ENCODE measurements around the gene CRB2.
"Not testable (repeated sequence)": the region's sequence is repeated elsewhere in the genome, so short reads cannot be mapped to it uniquely, and the experiment has no call there.

Gene CRB2

DNA sequence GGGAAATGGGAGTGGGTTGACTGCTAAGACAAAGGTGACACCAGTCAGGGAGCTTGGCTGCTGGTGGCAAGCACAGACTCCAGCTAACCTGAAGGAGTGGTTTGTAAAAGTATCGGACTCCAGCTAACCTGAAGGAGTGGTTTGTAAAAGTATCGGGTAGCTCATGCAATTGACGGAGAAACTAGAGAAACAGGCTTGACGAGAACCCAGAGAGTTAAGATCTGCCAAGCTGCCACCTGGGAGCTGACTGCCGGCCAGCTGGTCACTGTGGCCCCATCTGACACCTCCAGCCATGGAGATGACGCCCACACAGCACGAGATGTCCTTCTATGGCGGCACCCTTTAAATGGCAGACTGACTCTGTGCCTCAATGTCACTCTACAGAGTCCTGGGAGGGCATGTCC lies 28.3 kb upstream of the CRB2 start:
- TF ChIP-seq, protein P1, sequence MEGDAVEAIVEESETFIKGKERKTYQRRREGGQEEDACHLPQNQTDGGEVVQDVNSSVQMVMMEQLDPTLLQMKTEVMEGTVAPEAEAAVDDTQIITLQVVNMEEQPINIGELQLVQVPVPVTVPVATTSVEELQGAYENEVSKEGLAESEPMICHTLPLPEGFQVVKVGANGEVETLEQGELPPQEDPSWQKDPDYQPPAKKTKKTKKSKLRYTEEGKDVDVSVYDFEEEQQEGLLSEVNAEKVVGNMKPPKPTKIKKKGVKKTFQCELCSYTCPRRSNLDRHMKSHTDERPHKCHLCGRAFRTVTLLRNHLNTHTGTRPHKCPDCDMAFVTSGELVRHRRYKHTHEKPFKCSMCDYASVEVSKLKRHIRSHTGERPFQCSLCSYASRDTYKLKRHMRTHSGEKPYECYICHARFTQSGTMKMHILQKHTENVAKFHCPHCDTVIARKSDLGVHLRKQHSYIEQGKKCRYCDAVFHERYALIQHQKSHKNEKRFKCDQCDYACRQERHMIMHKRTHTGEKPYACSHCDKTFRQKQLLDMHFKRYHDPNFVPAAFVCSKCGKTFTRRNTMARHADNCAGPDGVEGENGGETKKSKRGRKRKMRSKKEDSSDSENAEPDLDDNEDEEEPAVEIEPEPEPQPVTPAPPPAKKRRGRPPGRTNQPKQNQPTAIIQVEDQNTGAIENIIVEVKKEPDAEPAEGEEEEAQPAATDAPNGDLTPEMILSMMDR (conservative IDR thresholded peaks at IDR 0.05; ENCODE audit: control insufficient read depth, insufficient read depth, low read depth, low read length) = no peak
- H3K4me3 ChIP-seq (ENCODE audit: control insufficient read depth, low read depth, low read length) = no peak overlapping the region
- no peak for DNase-seq (ENCODE audit: low read depth)

DNA sequence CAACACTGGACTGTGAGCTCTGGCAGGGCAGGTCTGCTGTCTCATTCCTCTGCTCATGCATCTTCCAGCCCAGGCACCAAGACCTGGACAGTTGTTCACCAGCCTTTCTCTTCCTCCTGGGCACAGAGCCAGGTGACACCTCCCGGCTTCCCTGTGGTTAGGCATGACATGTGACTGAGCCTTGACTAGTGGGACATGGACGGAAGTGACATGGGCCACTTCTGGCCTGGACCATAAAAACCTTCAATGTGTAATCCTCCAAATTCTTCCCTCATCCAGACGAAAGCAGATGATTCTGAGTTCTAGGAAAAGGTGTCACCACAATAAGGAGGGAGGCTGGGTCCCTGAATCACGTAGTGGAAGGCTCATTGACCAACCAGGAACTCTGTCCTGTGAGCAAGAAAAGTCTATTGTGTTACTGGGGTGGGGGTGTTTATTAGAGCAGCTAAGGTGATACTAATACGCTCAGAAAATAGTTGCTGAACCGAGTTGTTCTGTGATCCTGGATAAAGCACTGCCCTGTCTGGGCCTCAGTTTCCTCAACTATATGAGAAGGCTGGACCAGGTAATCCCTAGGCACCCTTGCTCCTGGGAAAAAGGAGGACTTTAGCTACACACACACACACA lies 26.6 kb upstream of the CRB2 start:
- TF ChIP-seq, protein P1 (conservative IDR thresholded peaks at IDR 0.05; ENCODE audit: control insufficient read depth, insufficient read depth, low read depth, low read length) = no peak

DNA sequence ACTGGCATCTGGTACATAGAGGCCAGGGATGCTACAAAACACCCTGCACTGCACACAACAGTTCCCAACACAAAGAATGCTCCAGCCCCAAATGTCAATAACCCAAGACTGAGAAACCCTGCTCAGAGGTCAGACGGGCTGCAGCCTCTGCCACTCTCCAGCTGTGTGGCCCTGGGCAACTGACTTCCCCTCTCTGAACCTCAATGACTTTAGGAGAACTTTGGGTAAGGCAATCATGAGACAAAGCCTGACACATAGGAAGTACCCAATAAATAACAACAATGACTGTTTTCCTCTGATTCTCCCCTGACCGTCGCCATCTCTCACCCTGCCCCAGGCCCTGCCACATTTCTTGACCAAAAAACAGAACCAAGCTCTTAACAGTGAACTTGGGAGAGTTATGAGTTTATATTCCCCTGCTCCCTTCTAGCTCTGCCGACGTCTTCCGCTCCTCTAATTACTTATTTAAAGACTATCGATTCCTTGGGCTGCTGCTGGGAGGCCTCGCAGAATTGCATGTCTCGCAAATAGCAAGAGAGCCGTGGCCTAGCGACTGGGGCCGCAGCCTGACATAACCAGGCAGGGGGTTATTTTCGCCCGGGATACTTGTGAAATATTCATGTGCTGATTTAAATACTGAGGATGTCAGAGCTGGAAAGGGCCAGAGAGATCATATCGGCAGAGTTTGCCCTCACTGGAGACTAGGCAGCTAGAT lies 24.5 kb upstream of the CRB2 start:
- no peak for DNase-seq (ENCODE audit: low read depth)
- TF ChIP-seq, protein P1 (conservative IDR thresholded peaks at IDR 0.05; ENCODE audit: control insufficient read depth, insufficient read depth, low read depth, low read length) = no peak
- H3K4me3 ChIP-seq (ENCODE audit: control insufficient read depth, low read depth, low read length) = no peak overlapping the region

More for the DNA sequence above, 26.6 kb upstream of the CRB2 start:
- no peak overlapping the region for H3K4me3 ChIP-seq (ENCODE audit: control insufficient read depth, low read depth, low read length)
- DNase-seq (ENCODE audit: low read depth) = no peak

DNA sequence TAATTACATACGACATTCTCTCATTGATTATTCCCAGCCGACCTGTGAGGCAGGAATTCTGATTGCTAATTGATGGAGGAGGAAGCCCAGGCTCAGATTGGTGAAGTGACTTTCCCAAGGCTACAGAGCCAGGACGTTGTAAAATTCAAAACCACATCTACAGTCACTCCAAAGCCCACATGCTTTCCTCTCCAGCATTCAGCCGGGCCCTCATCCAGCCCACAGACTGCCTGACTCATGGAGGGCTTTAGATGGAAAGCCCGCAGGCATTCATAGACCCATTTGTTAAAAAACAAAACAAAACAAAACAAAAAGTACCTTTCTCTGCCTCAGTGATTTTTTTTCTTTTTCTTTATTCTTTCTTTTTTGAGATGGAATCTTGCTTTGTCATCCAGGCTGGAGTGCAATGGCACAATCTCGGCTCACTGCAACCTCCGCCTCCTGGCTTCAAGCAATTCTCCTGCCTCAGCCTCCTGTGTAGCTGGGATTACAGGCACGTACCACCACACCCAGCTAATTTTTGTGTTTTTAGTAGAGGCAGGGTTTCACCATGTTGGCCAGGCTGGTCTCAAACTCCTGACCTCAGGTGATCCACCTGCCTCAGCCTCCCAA lies 22.8 kb upstream of the CRB2 start:
- not testable (repeated sequence) for H3K4me3 ChIP-seq (ENCODE audit: control insufficient read depth, low read depth, low read length)
- DNase-seq (ENCODE audit: low read depth) = peak; percentile 69

DNA sequence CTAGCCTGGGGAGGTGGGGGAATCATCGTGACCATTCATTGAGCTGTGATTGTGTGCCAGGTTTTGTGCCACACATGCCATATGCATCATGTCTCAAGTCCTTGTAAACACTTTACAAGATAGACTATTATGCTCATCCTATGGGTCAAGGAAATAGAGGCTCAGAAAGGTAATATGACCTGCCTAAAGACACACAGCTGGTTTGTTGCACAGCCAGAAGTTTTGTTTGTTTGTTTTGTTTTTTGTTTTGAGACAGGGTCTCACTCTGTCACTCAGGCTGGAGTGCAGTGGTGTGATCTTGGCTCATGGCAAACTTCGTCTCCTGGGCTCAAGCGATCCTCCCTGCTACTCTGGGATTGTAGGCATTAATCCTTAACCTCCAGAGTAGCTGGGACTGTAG lies 21.4 kb upstream of the CRB2 start:
- H3K4me3 ChIP-seq (ENCODE audit: control insufficient read depth, low read depth, low read length) = no peak overlapping the region
- TF ChIP-seq, protein P1 (conservative IDR thresholded peaks at IDR 0.05; ENCODE audit: control insufficient read depth, insufficient read depth, low read depth, low read length) = no peak
- DNase-seq (ENCODE audit: low read depth) = no peak

DNA sequence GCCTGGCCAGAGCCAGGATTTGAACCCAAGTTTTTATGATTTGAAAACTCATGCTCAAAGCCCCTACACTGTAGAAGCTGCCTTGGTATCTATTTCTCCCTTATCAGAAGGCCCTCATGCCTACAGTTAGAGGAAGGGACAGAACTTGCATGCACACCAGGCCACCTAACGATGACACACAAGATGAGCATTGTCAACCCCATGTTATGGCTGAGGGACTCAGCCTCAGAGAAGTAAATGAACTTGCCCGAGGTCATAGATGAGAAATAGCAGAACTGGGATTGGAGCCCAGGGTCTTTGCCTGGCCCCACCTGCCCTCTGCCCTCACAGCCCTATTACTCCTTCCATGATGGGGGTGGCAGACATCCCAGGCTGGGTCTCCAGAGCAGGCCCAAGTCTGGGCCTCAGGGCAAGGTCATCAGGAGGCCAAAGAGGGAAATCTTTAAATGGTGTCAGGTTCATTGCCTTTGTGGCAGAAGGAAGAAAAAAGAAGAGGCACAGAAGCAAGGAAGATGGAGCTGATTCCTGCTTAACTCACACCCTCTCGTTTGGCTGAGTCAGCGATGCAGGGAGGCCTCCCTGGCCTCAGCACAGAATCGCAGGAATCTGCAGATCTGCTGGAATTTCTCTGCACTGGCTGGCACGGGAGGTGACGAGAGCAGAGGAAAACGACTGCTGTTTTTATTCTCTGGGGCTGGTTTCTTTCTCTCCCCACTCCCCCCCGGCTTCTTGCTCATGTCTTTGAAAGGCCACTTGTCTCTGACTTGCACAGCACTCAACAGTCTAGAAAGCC lies 20.6 kb upstream of the CRB2 start:
- peak; percentile 47 for DNase-seq (ENCODE audit: low read depth)
- TF ChIP-seq, protein P1 (conservative IDR thresholded peaks at IDR 0.05; ENCODE audit: control insufficient read depth, insufficient read depth, low read depth, low read length) = no peak
- H3K4me3 ChIP-seq (ENCODE audit: control insufficient read depth, low read depth, low read length) = no peak overlapping the region

DNA sequence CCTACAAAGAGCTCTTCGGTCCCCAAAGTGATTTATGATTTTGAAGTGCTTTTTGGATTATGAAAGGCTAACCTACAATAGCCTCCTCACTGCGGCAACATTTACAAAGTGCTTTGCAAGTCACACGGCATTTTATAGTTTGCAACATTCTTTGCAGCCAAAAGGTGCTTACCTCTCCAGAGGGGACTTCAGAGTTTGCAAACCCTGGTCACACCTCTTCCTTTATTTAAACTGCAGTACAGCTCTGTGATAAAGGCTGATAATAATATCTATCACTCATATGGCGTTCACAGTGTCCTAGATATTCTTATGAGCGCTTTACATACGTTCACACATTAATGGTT lies 20.0 kb upstream of the CRB2 start:
- TF ChIP-seq, protein P1 (conservative IDR thresholded peaks at IDR 0.05; ENCODE audit: control insufficient read depth, insufficient read depth, low read depth, low read length) = no peak
- no peak overlapping the region for H3K4me3 ChIP-seq (ENCODE audit: control insufficient read depth, low read depth, low read length)
- DNase-seq (ENCODE audit: low read depth) = no peak

All from fibroblast of mammary gland (primary cell).